ENCODE data around the gene RBM20. TPM values are rescaled to one million over a fixed set of nuclear protein-coding genes. Genes with fewer than 3 reads are reported as not detected.

The RBM20 gene
- total and polyA plus RNA-seq, 2 of the 13 experiments (the other 11 are each of a cell fraction or from before 2014, with no cell fraction given): 0.02 to 0.22 TPM

DNA sequence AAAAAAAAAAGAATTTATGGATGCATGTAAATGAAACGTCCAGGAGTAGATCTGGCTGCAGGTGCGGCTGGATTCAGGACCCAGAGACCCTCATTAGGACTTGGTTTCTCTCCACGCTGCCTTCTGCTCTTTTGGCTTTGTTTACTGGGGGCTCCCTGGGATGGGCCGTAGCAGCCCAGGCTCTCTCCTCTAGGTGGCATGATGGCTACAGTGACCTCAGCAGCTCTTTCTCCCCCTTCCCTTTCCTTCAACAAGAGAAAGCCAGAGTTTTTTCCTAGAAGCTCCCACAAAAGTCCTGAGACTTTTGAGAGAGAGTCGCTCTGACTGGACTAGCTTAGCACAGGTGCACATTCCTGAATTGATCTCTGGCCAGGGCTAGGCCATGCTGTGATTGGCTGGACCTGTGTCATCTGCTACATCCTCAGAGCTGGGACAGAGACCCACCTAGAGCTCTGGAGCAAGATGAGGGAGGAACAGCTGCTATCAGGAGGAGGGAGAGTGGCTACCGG is 159.7 kb downstream of the RBM20 start (continued):
- TF ChIP-seq, protein P1, sequence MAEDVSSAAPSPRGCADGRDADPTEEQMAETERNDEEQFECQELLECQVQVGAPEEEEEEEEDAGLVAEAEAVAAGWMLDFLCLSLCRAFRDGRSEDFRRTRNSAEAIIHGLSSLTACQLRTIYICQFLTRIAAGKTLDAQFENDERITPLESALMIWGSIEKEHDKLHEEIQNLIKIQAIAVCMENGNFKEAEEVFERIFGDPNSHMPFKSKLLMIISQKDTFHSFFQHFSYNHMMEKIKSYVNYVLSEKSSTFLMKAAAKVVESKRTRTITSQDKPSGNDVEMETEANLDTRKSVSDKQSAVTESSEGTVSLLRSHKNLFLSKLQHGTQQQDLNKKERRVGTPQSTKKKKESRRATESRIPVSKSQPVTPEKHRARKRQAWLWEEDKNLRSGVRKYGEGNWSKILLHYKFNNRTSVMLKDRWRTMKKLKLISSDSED (CRISPR knock-in tag; IDR thresholded peaks at IDR 0.05): no peak
- TF ChIP-seq ZNF557 (CRISPR knock-in tag; IDR thresholded peaks at IDR 0.05) (no peak), ZNF629 (CRISPR knock-in tag; conservative IDR thresholded peaks at IDR 0.05) (no peak), HOXA9 (CRISPR knock-in tag; IDR thresholded peaks at IDR 0.05; ENCODE audit: borderline replicate concordance) (no peak), ZNF703 (CRISPR knock-in tag; IDR thresholded peaks at IDR 0.05; ENCODE audit: borderline replicate concordance) (no peak), DNMT1 (CRISPR knock-in tag; IDR thresholded peaks at IDR 0.05) (no peak), SRSF9 (IDR thresholded peaks at IDR 0.05; ENCODE audit: borderline replicate concordance, insufficient read depth, low read depth, low read length, poor library complexity, severe bottlenecking) (no peak), ZNF75D (CRISPR knock-in tag; IDR thresholded peaks at IDR 0.05; ENCODE audit: borderline replicate concordance) (no peak), THAP8 (CRISPR knock-in tag; IDR thresholded peaks at IDR 0.05; ENCODE audit: borderline replicate concordance) (no peak), MAZ (IDR thresholded peaks at IDR 0.05; ENCODE audit: borderline replicate concordance, low read depth, low read length) (no peak), MAZ (CRISPR knock-in tag; IDR thresholded peaks at IDR 0.05; ENCODE audit: low read depth) (no peak), HNF1B (CRISPR knock-in tag; IDR thresholded peaks at IDR 0.05) (no peak), ASH2L (IDR thresholded peaks at IDR 0.05; ENCODE audit: insufficient read length, low read depth, low read length) (no peak), TGIF2 (CRISPR knock-in tag; IDR thresholded peaks at IDR 0.05) (0 out of 2 replicates have a peak, but pooled peaks have one; percentile 55), ZNF788 (CRISPR knock-in tag; IDR thresholded peaks at IDR 0.05; ENCODE audit: borderline replicate concordance) (no peak), ZFX (CRISPR knock-in tag; IDR thresholded peaks at IDR 0.05; ENCODE audit: low read depth) (0 out of 2 replicates have a peak, but pooled peaks have one; percentile 24), MED1 (CRISPR knock-in tag; IDR thresholded peaks at IDR 0.05) (no peak), ZNF138 (CRISPR knock-in tag; IDR thresholded peaks at IDR 0.05; ENCODE audit: low read depth) (no peak), XRCC5 (optimal IDR thresholded peaks at IDR 0.05; ENCODE audit: low read length) (peak; percentile 55), ZNF468 (CRISPR knock-in tag; IDR thresholded peaks at IDR 0.05) (no peak), FOXA1 (IDR thresholded peaks at IDR 0.05) (no peak), FOXA1 (CRISPR knock-in tag; IDR thresholded peaks at IDR 0.05) (peak; percentile 49)
- TF ChIP-seq, protein P2, sequence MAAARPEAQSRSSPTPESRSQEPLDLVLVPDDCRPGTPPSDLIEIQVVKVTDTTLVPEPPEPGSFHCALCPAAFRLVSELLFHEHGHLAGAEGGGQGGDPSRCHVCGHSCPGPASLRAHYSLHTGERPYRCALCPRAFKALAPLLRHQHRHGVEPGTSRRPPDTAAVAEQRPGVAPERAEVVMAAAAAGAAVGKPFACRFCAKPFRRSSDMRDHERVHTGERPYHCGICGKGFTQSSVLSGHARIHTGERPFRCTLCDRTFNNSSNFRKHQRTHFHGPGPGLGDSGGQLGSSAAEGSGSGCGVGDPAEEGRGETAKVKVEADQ (CRISPR knock-in tag; IDR thresholded peaks at IDR 0.05; ENCODE audit: borderline replicate concordance): no peak
- TF ChIP-seq, protein P3, sequence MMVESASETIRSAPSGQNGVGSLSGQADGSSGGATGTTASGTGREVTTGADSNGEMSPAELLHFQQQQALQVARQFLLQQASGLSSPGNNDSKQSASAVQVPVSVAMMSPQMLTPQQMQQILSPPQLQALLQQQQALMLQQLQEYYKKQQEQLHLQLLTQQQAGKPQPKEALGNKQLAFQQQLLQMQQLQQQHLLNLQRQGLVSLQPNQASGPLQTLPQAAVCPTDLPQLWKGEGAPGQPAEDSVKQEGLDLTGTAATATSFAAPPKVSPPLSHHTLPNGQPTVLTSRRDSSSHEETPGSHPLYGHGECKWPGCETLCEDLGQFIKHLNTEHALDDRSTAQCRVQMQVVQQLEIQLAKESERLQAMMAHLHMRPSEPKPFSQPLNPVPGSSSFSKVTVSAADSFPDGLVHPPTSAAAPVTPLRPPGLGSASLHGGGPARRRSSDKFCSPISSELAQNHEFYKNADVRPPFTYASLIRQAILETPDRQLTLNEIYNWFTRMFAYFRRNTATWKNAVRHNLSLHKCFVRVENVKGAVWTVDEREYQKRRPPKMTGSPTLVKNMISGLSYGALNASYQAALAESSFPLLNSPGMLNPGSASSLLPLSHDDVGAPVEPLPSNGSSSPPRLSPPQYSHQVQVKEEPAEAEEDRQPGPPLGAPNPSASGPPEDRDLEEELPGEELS (CRISPR knock-in tag; IDR thresholded peaks at IDR 0.05): 0 out of 2 replicates have a peak, but pooled peaks have one; percentile 38
